H1 (cell line): Measurements from ENCODE around the gene S1PR1. TPM values are rescaled to one million over a fixed set of nuclear protein-coding genes. Genes with fewer than 3 reads are reported as not detected.

Experiments
- BACH1 ChIP-seq: IDR thresholded peaks from 2 replicates; pipeline ENCODE4 v1.6.1; 2012; ENCODE audit warnings: low read length, improper control_type of control experiment
- FOSL1 ChIP-seq: IDR thresholded peaks from 2 replicates; pipeline ENCODE4 v1.6.1; 2011; ENCODE audit warnings: mild to moderate bottlenecking, low read depth, low read length, moderate library complexity; ENCODE audit not compliant: insufficient read depth
- RFX5 ChIP-seq: IDR thresholded peaks from 2 replicates; pipeline ENCODE4 v1.6.1; 2011; ENCODE audit warnings: low read depth, low read length, improper control_type of control experiment, borderline replicate concordance
- SP4 ChIP-seq: IDR thresholded peaks from 2 replicates; pipeline ENCODE4 v1.6.1; 2012; ENCODE audit warnings: low read length, inconsistent platforms
- SUZ12 ChIP-seq: fragments of 200-600 bp; sonication (generic); IDR thresholded peaks from 2 replicates; pipeline ENCODE4 v1.6.1; 2012; ENCODE audit warnings: mild to moderate bottlenecking, inconsistent platforms, low read length, moderate library complexity, mixed read lengths
- TAF1 ChIP-seq: IDR thresholded peaks from 2 replicates; pipeline ENCODE4 v1.6.1; 2011; ENCODE audit warnings: mild to moderate bottlenecking, low read depth, low read length
- TAF7 ChIP-seq: optimal IDR thresholded peaks from 2 replicates; pipeline ENCODE3; 2011; ENCODE audit warnings: low read depth, mild to moderate bottlenecking, inconsistent platforms, low read length, moderate library complexity, borderline replicate concordance
- USF2 ChIP-seq: IDR thresholded peaks from 2 replicates; pipeline ENCODE4 v1.6.1; 2011; ENCODE audit warnings: low read length, improper control_type of control experiment
- polyA plus RNA-seq, 7 experiments: library from polyadenylated mRNA; depleted of rRNA in 3 of 7; stranded (reverse) in 5 of 7; unstranded in 2 of 7; fragments of >200 nt in 5 of 7; fragments of 200-250 nt in 2 of 7; gene quantifications; 1 replicate in 5 of 7; 2 replicates in 1 of 7; 4 replicates in 1 of 7; pipeline versions ENCODE4 v1.2.1 to v1.2.3, GENCODE V29; 2011 to 2013; ENCODE audit warnings: missing spikeins in 2 of 7, mixed read lengths in 2 of 7
- total RNA-seq: library from RNA; stranded (reverse); fragmentation: NEBNext Ultra II Directional; extraction: Animal tissue kit (Norgen Biotek cat#: 25700); gene quantifications from 2 replicates; pipeline ENCODE4 v1.2.1, GENCODE V29; 2021

Gene S1PR1
- total and polyA plus RNA-seq, 2 of the 8 experiments (the other 6 are each of a cell fraction or from before 2014, with no cell fraction given) = 3.5 to 5.5 TPM

GRCh38 chr1:101260556-101261350 lies 23.9 kb downstream of the S1PR1 start (continued):
- no peak for TF ChIP-seq USF2
- no peak for TF ChIP-seq SUZ12
- no peak for TF ChIP-seq TAF1
- no peak for TF ChIP-seq BACH1
- TF ChIP-seq FOSL1 = no peak
- TF ChIP-seq SP4 = no peak
- TF ChIP-seq TAF7 = no peak
- TF ChIP-seq RFX5 = no peak
